Esophagus muscularis mucosa (tissue), 4 donors: ENCODE data around the gene CAMSAP2.

Source experiments
- CTCF ChIP-seq, 3 experiments: fragments of 200-600 bp in 2 of 3; fragments of 450-650 bp in 1 of 3; sonication (generic) in 2 of 3; IDR thresholded peaks; one replicate each; pipeline ENCODE4 v1.5.1; 2017 to 2019; ENCODE audit warnings: antibody characterized with exemption in 3 of 3, mild to moderate bottlenecking in 2 of 3, moderate library complexity in 1 of 3
- EP300 ChIP-seq: sonication (generic); formaldehyde crosslinking; IDR thresholded peaks from one replicate; pipeline ENCODE4 v1.6.1; 2017; ENCODE audit warnings: antibody characterized with exemption
- POLR2A ChIP-seq: fragments of 450-650 bp; IDR thresholded peaks from one replicate; pipeline ENCODE4 v1.6.1; 2017; ENCODE audit warnings: antibody characterized with exemption, moderate library complexity, mild to moderate bottlenecking, low read depth
- POLR2AphosphoS5 ChIP-seq, 2 donors: sonication (generic); formaldehyde crosslinking; IDR thresholded peaks; one replicate each; pipeline ENCODE4 v1.6.1; 2017; ENCODE audit warnings: antibody characterized with exemption in 2 of 2

- TF ChIP-seq CTCF (IDR thresholded peaks at IDR 0.05) (no peak), EP300 (no peak), POLR2A (no peak), POLR2AphosphoS5 (IDR thresholded peaks at IDR 0.05) (no peak)
Observed at GRCh38 chr1:200857804-200858203, 119.1 kb downstream of the CAMSAP2 start.
